Endometrium (tissue), 2 donors: ENCODE measurements around the gene CXXC5.
"Not testable (repeated sequence)": the region's sequence is repeated elsewhere in the genome, so short reads cannot be mapped to it uniquely, and the experiment has no call there.

Experiments used
- FAIRE-seq: peaks from 2 replicates; lab custom pipeline; 2012; peaks lifted over from hg19 to GRCh38; lab: Jason Lieb, UNC
- donor health status: control.
- donor health status: control.

CXXC5 gene

DNA sequence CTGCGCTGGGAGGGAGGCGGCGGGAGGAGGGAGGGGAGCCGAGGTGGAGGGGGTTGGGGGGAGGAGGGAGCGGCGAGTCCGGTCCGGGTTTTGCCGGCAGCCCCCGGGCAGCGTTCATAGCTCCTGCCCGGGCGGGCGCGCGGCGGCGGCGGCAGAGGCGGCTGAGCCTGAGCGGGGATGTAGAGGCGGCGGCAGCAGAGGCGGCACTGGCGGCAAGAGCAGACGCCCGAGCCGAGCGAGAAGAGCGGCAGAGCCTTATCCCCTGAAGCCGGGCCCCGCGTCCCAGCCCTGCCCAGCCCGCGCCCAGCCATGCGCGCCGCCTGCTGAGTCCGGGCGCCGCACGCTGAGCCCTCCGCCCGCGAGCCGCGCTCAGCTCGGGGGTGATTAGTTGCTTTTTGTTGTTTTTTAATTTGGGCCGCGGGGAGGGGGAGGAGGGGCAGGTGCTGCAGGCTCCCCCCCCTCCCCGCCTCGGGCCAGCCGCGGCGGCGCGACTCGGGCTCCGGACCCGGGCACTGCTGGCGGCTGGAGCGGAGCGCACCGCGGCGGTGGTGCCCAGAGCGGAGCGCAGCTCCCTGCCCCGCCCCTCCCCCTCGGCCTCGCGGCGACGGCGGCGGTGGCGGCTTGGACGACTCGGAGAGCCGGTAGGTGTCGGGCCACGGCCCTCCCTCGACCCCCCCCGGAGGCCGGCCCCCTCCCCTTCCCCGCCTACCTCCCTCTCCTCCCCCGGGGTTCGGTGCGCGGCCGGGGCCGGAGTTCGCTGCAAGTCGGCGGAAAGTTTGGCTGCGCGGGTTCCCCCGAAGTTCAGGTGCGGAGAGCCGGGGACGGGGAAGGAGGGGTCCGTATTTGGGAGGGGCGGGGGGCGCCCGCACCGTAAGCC lies at the start of gene CXXC5:
Gene CXXC5 (plus strand): TSS at position 145 of the 877 bp plus-strand sequence. CDS start 32,175 bp downstream, outside the sequence.
- no peak for FAIRE-seq

- FAIRE-seq: not testable (repeated sequence)
Observed at GRCh38 chr5:139598601-139598965, 49.6 kb upstream of the CXXC5 start.

GRCh38 chr5:139600336-139600949 lies 47.7 kb upstream of the CXXC5 start:
- FAIRE-seq: no peak

DNA sequence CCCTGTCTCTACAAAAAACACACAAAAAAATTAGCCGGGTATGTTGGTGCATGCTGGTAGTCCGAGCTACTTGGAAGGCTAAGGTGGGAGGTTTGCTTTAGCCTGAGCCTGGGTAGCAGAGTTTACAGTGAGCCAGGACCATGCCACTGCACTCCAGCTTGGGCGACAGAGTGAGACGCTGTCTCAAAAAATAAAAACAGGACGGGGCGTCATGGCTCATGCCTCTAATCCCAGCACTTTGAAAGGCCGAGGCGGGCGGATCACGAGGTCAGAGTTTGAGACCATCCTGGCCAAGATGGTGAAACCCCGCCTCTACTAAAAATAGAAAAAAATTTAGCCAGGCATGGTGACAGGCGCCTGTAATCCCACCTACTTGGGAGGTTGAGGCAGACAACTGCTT lies 46.7 kb upstream of the CXXC5 start:
- FAIRE-seq: no peak

DNA sequence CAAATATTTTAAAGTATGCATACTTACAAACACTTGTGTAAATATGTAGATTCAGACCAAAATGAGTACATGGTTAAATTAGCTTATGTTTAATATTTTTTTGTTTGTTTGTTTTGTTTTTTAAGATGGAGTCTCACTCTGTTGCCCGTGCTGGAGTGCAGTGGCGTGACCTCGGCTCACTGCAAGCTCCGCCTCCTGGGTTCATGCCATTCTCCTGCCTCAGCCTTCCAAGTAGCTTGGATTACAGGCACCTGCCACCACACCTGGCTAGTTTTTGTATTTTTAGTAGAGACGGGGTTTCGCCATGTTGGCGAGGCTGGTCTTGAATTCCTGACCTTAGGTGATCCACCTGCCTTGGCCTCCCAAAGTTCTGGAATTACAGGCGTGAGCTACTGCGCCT lies 46.2 kb upstream of the CXXC5 start:
- FAIRE-seq: not testable (repeated sequence)

DNA sequence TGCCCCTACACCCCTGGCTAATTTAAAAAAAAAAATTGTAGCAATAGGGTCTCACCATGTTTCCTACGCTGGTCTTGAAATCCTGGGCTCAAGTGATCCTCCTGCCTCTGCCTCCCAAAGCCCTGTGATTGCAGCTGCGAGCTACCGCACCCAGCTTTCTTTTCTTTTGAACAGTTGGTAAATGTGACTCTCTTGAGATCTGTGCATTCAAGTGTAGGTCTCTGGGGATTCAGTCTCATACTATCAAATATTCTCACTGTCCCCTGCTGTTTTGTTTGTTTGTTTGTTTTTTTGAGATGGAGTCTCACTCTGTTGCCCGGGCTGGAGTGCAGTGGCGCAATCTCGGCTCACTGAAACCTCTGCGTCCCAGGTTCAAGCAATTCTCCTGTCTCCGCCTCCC lies 42.3 kb upstream of the CXXC5 start:
- FAIRE-seq: no peak

GRCh38 chr5:139611703-139612584 lies 36.2 kb upstream of the CXXC5 start:
- no peak for FAIRE-seq

GRCh38 chr5:139619861-139620260 lies 28.3 kb upstream of the CXXC5 start:
- FAIRE-seq: no peak

- not testable (repeated sequence) for FAIRE-seq
Observed at GRCh38 chr5:139625398-139625797, 22.8 kb upstream of the CXXC5 start.

DNA sequence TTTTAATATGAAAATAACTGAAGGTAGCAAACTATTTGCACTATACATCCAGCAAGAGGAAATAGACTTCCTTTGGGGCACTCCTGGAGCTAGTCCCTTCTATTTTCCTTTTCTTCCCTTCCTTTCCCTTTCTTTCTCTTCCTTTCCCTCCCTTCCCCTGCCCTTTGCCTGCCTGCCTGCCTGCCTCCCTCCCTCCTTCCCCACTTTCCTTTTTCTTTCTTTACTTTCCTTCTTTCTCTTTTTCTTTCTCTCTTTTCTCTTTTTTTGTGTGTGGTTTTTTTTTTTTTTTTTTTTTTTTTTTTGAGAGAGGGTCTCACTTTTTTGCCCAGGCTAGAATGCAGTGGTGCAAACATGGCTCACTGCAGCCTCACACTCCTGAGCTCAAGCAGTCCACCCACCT lies 17.3 kb upstream of the CXXC5 start:
- FAIRE-seq: no peak

DNA sequence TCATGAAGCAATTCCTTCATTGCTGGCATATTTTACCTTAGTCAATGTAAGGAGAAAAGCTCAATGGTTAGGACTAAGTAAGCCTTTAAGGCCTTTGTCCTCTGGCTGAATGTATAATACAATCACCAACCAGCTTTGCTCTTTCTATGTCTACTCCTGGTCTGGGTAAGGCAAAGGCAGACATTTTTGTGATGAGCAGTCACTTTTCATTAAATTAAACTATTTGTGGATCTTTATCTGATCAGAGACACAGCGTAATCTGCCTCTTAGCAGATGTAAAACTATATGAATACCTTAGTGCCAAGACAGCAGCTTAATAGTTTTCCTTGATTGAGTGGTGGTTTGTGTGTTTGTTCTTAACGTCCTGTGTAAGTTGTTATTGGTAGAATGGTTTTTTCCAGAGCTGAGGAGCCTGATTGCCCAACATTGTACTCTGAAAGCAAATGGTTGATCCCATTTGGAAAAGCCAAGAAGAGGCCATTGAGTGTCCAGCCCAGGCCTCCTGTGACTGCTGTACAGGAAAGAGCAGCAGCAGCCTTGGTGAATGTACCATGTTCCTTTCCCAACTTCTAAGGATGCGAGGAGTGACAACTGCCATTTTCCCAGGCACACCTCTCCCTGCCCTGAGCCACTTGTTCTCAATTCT lies 16.5 kb upstream of the CXXC5 start:
- FAIRE-seq: no peak

DNA sequence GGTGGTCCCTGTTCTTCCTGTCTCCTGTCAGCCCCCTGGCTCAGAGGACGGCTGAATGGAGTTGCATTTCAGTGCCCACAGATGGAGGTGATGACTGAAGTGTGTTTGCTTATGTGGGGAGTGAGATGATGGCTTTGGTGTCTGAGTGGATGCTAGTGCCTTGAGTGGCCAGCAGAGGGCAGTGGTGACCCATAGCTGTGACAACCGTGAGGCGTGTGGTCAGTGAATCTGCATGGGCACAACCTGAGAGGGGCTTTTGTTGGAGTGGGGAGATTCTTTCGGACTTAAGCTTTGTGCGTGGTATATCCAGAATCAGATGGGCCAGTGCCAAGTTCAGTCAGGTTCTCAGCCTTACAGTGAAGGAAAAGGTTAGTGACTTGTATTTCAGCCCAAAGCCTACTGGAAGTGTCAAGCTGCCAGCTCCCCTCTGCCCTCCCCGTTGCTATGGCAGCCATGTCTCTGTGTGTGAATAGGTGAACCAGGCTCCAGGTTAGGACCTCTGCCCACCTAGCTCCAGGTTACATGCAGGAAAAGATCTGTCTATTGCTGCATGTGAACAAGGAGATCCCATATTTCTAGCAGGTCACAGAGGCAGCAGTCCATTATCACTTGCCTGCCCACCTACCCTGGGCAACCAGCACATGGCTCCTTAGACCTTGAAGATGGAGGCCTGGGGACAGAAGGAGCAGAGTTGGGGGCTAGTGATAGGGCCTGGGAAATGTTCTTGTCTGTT lies 14.7 kb upstream of the CXXC5 start:
- FAIRE-seq: no peak

DNA sequence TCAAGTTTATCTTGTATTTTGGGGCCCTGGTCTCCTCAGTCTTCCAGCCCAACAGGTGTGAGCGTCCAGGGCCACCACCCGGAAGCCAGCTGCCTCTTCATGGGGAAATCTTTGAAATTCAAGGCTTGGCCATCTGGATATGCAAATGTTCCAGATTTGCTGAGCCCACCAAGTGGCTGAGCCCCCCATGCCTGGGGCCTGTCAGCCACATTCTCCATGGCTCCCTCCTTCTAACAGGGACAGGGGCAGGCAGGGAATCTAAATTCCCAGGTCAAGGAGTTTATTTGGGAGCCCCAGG lies 14.2 kb upstream of the CXXC5 start:
- no peak for FAIRE-seq

DNA sequence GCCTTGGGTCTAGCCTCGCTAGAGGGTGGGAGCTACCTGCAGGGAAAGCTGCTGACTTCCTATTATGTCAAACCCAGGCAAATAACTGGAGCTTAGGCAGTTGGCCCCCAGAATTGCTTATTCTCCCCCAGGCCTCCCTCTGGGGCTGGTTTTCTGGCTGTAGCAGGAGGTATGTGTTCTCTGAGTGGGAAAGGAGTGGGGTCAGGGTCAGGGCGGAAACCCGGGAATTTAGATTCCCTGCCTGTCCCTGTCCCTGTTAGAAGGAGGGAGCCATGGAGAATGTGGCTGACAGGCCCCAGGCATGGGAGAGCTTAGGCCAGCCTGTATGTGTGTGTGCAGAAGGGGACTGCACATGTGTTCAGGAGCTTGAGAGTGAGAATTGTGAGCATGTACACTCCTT lies 13.6 kb upstream of the CXXC5 start:
- FAIRE-seq: no peak

DNA sequence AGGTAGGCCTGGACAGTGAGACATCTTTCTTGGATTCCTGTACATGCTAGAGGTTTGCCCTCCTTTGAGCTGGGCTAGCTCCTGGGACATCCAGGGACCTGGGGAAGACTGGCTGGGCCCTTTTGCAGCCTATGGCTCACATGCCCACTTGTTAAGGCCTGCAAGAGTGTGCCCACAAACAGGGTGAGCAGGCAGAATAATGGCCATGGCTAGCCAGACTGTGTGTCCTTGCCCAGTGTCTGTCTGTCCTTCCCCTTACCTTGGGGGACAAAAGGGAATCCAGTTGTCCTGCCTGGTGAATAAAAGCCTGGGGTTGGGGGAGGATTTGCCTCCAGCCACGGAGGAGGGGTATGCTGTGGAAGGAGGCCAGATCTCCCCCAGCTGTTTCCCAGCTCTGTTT lies 13.0 kb upstream of the CXXC5 start:
- no peak for FAIRE-seq

- peak; percentile 8 for FAIRE-seq
Observed at GRCh38 chr5:139635606-139636206, 12.4 kb upstream of the CXXC5 start.

DNA sequence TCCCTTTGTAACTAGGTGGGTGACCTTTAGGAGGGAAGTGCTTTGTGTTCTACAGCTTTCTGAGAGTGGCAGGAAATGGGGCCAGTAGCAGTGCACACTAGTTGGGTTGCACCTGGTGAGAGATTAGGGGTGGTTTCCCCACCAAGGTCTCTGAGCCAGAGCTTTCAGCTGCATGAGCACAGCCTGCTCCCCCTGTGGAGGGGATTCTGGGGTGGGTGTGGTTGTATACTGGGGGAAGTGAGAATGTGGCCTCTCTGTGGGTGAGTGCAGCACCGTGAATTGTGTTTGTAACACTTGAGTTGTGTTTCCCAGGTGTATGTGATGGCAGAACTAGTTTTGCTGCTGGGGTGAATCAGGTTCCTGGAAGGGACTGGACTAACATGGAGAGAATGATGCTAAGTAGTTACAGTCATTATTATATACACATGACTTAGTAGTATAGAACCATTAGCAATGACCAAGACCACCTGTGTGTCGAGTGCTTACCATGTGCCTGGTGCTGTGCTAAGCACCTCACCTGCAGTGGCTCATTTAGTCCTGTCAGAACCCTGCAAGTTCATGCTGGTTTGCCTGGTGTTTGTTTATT lies 11.8 kb upstream of the CXXC5 start:
- FAIRE-seq: no peak

- FAIRE-seq: no peak
Observed at GRCh38 chr5:139636975-139637408, 11.2 kb upstream of the CXXC5 start.

DNA sequence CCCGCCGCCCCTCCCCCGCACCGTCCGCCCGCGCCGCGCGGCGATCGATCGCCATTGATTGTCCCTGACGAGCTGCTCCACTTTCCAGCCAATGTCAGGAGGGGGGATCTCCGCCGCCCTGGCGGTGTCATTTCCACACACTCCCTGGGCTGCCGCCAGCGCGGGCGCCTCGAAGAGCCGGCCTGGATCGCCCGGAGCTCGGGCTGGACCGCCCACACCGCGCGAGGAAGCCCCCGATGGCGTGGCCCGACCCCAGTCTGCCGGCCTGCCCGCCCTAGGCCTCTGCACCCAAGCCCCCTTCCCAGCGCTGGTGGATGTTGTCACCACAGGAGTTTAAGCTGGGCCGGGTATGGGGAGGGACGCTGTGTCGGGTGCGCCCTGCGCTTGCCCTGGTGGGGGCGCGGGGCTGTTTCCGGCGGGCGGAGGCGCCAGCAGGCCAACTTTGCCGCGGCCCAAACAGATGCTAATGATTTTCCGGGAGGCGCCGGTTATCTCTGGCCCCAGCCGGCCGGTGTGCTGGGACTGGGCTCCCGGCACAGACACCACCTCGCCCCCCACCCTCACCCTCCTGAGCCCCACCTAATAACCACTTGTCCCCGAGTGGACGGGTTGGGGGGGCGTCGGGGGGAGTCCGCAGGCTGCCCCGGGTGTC lies 10.6 kb upstream of the CXXC5 start:
- no peak for FAIRE-seq

GRCh38 chr5:139638090-139638735 lies 9.9 kb upstream of the CXXC5 start:
- FAIRE-seq: no peak
